Ascending aorta (tissue), 2 donors: ENCODE data around the gene GPX5. TPM values are rescaled to one million over a fixed set of nuclear protein-coding genes. Genes with fewer than 3 reads are reported as not detected.

Source experiments
- DNase-seq, 2 donors: peaks; one replicate each; pipeline ENCODE4 v3.0.0-alpha.2; 2019; ENCODE audit warnings: low spot score in 2 of 2
- H3K27ac ChIP-seq, 2 donors: fragments of 200-600 bp; sonication (generic); one replicate each; pipeline ENCODE4 v1.5.1; 2016 to 2017; ENCODE audit warnings: mild to moderate bottlenecking in 1 of 2
- H3K27me3 ChIP-seq: fragments of 200-600 bp; sonication (generic); one replicate; pipeline ENCODE4 v1.5.1; 2017
- H3K36me3 ChIP-seq, 2 donors: fragments of 200-600 bp; sonication (generic); one replicate each; pipeline ENCODE4 v1.5.1; 2016
- H3K4me1 ChIP-seq, 2 donors: fragments of 200-600 bp; sonication (generic); one replicate each; pipeline ENCODE4 v1.5.1; 2016 to 2017; ENCODE audit warnings: mild to moderate bottlenecking in 1 of 2
- H3K4me3 ChIP-seq, 2 donors: fragments of 200-600 bp; sonication (generic); one replicate each; pipeline ENCODE4 v1.5.1; 2016 to 2017; ENCODE audit warnings: mild to moderate bottlenecking in 1 of 2
- H3K9me3 ChIP-seq, 2 donors: fragments of 200-600 bp; sonication (generic); one replicate each; pipeline ENCODE4 v1.5.1; 2016
- CTCF ChIP-seq, 3 experiments: fragments of 200-600 bp in 2 of 3; fragments of 450-650 bp in 1 of 3; sonication (generic) in 2 of 3; IDR thresholded peaks; one replicate each; pipeline ENCODE4 v1.5.1; 2016 to 2019; ENCODE audit warnings: antibody characterized with exemption in 3 of 3, mild to moderate bottlenecking in 1 of 3, moderate library complexity in 1 of 3
- intact Hi-C: fragments of 100-400 bp; cut with DNase I; formaldehyde crosslinking; loops from one replicate; pipeline ENCODE4 v1.15.1; 2023
- total RNA-seq: library from RNA; depleted of rRNA; stranded (reverse); fragments of >200 nt; gene quantifications from one replicate; pipeline ENCODE4 v1.1.0, GENCODE V29; 2016

Gene GPX5
- total RNA-seq, 1 donor from 2014 or later = not detected

GRCh38 chr6:28534306-28534705 lies 8.6 kb downstream of the GPX5 start:
- Histone ChIP-seq H3K9me3 (no peaks in the 10 kb centered on the region), H3K4me3 (no peak overlapping the region), H3K36me3 (no peaks in the 10 kb centered on the region), H3K27me3 (no peaks in the 10 kb centered on the region), H3K27ac (no peak overlapping the region), H3K4me1 (no peaks in the 10 kb centered on the region)
- intact Hi-C loops = no loop called here
- TF ChIP-seq CTCF (IDR thresholded peaks at IDR 0.05) = no peak
- no peak for DNase-seq

- Histone ChIP-seq H3K27me3 (no peaks in the 10 kb centered on the region), H3K9me3 (no peaks in the 10 kb centered on the region), H3K27ac (no peak overlapping the region), H3K4me1 (no peaks in the 10 kb centered on the region), H3K36me3 (no peaks in the 10 kb centered on the region), H3K4me3 (no peak overlapping the region)
- intact Hi-C loops = no loop called here
- no peak for DNase-seq
- no peak for TF ChIP-seq CTCF (IDR thresholded peaks at IDR 0.05)
Measured at GRCh38 chr6:28534875-28535274, 9.2 kb downstream of the GPX5 start.

GRCh38 chr6:28537065-28537464 lies 11.4 kb downstream of the GPX5 start:
- no peak overlapping the region for H3K4me3 ChIP-seq
- no peaks in the 10 kb centered on the region for H3K27me3 ChIP-seq
- no peaks in the 10 kb centered on the region for H3K36me3 ChIP-seq
- TF ChIP-seq CTCF (IDR thresholded peaks at IDR 0.05) = no peak
- H3K27ac ChIP-seq = no peak overlapping the region
- intact Hi-C loops = no loop called here
- no peaks in the 10 kb centered on the region for H3K9me3 ChIP-seq
- no peaks in the 10 kb centered on the region for H3K4me1 ChIP-seq
- DNase-seq = no peak

GRCh38 chr6:28537509-28538140 lies 11.9 kb downstream of the GPX5 start:
- Histone ChIP-seq H3K4me1 (no peaks in the 10 kb centered on the region), H3K4me3 (no peak overlapping the region), H3K36me3 (no peaks in the 10 kb centered on the region), H3K9me3 (no peaks in the 10 kb centered on the region), H3K27ac (no peak overlapping the region), H3K27me3 (no peaks in the 10 kb centered on the region)
- no peak for TF ChIP-seq CTCF (IDR thresholded peaks at IDR 0.05)
- no peak for DNase-seq
- intact Hi-C loops = no loop called here

GRCh38 chr6:28541996-28542395 lies 16.3 kb downstream of the GPX5 start:
- no peak for TF ChIP-seq CTCF (IDR thresholded peaks at IDR 0.05)
- intact Hi-C loops = no loop called here
- no peaks in the 10 kb centered on the region for H3K9me3 ChIP-seq
- no peaks in the 10 kb centered on the region for H3K36me3 ChIP-seq
- no peak overlapping the region for H3K27ac ChIP-seq
- no peak overlapping the region for H3K4me3 ChIP-seq
- H3K4me1 ChIP-seq = no peaks in the 10 kb centered on the region
- no peak for DNase-seq
- no peaks in the 10 kb centered on the region for H3K27me3 ChIP-seq
